ENCODE data around the gene TPGS2. TPM values are rescaled to one million over a fixed set of nuclear protein-coding genes. Genes with fewer than 3 reads are reported as not detected.
A peak's percentile ranks its signal among the peaks of the same experiment; 100 is the strongest.
"Not testable (repeated sequence)": the region's sequence is repeated elsewhere in the genome, so short reads cannot be mapped to it uniquely, and the experiment has no call there.

The TPGS2 gene
- total RNA-seq, 1 donor from 2014 or later = 28.2 TPM

DNA sequence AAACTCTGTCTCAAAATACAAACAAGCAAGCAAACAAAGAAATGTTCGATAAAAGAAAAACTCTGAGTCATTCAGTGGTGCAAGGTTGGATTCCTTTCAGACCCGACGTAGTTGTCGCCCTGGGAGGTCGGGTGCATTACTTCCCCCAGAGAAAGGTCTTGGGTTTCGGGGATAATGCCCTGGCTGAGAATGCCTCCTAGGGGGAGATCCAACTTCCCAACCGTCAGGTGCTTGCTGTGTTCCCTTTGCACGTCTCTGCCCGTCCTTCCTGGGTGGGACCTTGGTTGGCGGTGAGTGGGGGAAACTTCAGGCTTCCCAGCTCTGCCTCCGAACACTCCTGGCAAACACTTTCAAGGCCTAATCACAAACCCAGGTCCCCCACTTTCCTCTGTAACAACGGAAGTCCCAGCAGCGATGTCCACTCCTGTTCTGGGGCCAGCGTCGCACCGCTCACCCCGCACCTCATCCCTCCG is 609 bp downstream of the TPGS2 start:
- Histone ChIP-seq H3K27me3 (ENCODE audit: control insufficient read depth in 3 of 3, insufficient read depth in 3 of 3, low read length in 3 of 3) (no peaks in the 10 kb centered on the region), H3K9me3 (ENCODE audit: control insufficient read depth in 3 of 3, low read length in 3 of 3) (no peaks in the 10 kb centered on the region)

DNA sequence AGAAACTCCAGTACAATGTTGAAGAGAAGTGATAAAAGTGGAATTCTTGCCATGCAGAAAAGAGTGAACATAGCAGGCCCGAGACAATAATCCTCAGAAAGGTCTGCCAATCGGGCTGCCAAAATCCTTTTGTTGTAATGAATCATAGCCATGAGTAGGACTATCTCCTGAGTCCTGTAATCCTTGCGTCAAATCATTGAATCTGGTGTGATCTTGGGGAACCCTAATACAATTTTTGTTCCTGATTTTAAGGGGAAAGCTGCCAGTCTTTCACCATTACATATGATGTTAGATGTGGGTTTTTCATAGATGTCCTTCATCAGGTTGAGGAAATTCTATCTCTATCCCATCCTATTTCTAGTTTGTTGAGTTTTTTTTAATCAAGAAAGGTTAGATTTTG is 2.2 kb downstream of the TPGS2 start:
- Histone ChIP-seq H3K4me3 (ENCODE audit: low read length in 3 of 3) (no peak overlapping the region), H3K27me3 (ENCODE audit: control insufficient read depth in 3 of 3, insufficient read depth in 3 of 3, low read length in 3 of 3) (no peaks in the 10 kb centered on the region), H3K9me3 (ENCODE audit: control insufficient read depth in 3 of 3, low read length in 3 of 3) (no peaks in the 10 kb centered on the region), H3K9ac (ENCODE audit: low read depth in 1 of 3, low read length in 3 of 3) (no peak overlapping the region), H3K4me1 (ENCODE audit: control insufficient read depth in 3 of 3, insufficient read depth in 3 of 3, low read length in 3 of 3) (peaks cover 9 to 20% (median 15%) of the 10 kb centered on the region in 3 donors), H3K27ac (ENCODE audit: low read depth, low read length) (no peak overlapping the region), H3K36me3 (ENCODE audit: control insufficient read depth in 3 of 3, insufficient read depth in 3 of 3, low read length in 3 of 3) (no peaks in the 10 kb centered on the region)

More for the DNA sequence above, 609 bp downstream of the TPGS2 start:
- H3K27ac ChIP-seq (ENCODE audit: low read depth, low read length) = peak overlapping the region; percentile 84
- H3K4me3 ChIP-seq (ENCODE audit: low read length in 3 of 3) = peak overlapping the region; percentile 94 to 100 (median 98)
- no peaks in the 10 kb centered on the region for H3K36me3 ChIP-seq (ENCODE audit: control insufficient read depth in 3 of 3, insufficient read depth in 3 of 3, low read length in 3 of 3)
- peaks cover 9 to 20% (median 15%) of the 10 kb centered on the region in 3 donors for H3K4me1 ChIP-seq (ENCODE audit: control insufficient read depth in 3 of 3, insufficient read depth in 3 of 3, low read length in 3 of 3)
- H3K9ac ChIP-seq (ENCODE audit: low read depth in 1 of 3, low read length in 3 of 3) = peak overlapping the region; percentile 88 to 91 (median 90)

DNA sequence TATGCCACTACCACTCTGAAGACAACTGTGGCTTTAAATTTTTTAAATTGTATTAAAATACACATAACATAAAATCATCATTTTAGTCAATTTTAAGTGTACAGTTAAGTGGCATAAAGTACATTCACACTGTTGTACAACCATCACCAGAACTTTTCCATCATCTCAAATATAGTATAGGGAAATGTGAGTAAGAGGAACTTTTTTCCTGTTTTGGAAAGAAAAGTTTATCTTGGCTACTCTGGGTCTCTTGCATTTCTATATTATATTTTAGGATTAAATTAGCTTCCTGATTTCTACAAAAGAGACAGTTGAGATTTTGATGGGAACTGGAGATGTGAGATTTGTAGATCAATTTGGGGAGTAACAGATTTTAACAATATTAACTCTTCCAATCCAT is 3.3 kb downstream of the TPGS2 start:
- H3K9me3 ChIP-seq (ENCODE audit: control insufficient read depth in 3 of 3, low read length in 3 of 3) = no peaks in the 10 kb centered on the region
- no peak overlapping the region for H3K4me3 ChIP-seq (ENCODE audit: low read length in 3 of 3)
- H3K27ac ChIP-seq (ENCODE audit: low read depth, low read length) = no peak overlapping the region
- peaks cover 9 to 20% (median 15%) of the 10 kb centered on the region in 3 donors for H3K4me1 ChIP-seq (ENCODE audit: control insufficient read depth in 3 of 3, insufficient read depth in 3 of 3, low read length in 3 of 3)
- H3K36me3 ChIP-seq (ENCODE audit: control insufficient read depth in 3 of 3, insufficient read depth in 3 of 3, low read length in 3 of 3) = no peaks in the 10 kb centered on the region
- H3K27me3 ChIP-seq (ENCODE audit: control insufficient read depth in 3 of 3, insufficient read depth in 3 of 3, low read length in 3 of 3) = no peaks in the 10 kb centered on the region
- no peak overlapping the region for H3K9ac ChIP-seq (ENCODE audit: low read depth in 1 of 3, low read length in 3 of 3)

GRCh38 chr18:36821681-36822080 is 7.1 kb downstream of the TPGS2 start:
- Histone ChIP-seq H3K9ac (ENCODE audit: low read depth in 1 of 3, low read length in 3 of 3) (no peak overlapping the region), H3K27ac (ENCODE audit: low read depth, low read length) (no peak overlapping the region), H3K27me3 (ENCODE audit: control insufficient read depth in 3 of 3, insufficient read depth in 3 of 3, low read length in 3 of 3) (no peaks in the 10 kb centered on the region), H3K36me3 (ENCODE audit: control insufficient read depth in 3 of 3, insufficient read depth in 3 of 3, low read length in 3 of 3) (peaks cover 0 to 9% (median 0%) of the 10 kb centered on the region in 3 donors), H3K9me3 (ENCODE audit: control insufficient read depth in 3 of 3, low read length in 3 of 3) (no peaks in the 10 kb centered on the region), H3K4me3 (ENCODE audit: low read length in 3 of 3) (no peak overlapping the region), H3K4me1 (ENCODE audit: control insufficient read depth in 3 of 3, insufficient read depth in 3 of 3, low read length in 3 of 3) (no peaks in the 10 kb centered on the region)

DNA sequence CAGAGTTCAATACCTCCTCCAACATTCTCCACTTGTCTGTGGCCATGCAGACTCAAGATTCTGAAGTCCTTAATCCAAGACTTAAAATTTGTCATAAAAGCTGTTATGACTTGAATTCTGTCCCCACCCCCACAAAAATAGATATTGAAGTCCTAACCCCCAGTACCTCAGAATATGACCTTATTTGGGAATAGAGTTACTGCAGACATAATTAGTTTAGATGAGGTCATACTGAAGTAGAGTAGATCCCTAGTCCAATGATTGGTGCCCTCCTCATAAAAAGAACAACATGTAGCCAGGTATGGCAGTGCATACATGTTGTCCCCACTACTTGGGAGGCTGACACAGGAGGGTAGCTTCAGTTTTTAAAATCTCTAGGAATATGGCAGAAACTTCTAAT is 9.2 kb downstream of the TPGS2 start:
- Histone ChIP-seq H3K27me3 (ENCODE audit: control insufficient read depth in 3 of 3, insufficient read depth in 3 of 3, low read length in 3 of 3) (no peaks in the 10 kb centered on the region), H3K4me1 (ENCODE audit: control insufficient read depth in 3 of 3, insufficient read depth in 3 of 3, low read length in 3 of 3) (no peaks in the 10 kb centered on the region), H3K4me3 (ENCODE audit: low read length in 3 of 3) (no peak overlapping the region), H3K9me3 (ENCODE audit: control insufficient read depth in 3 of 3, low read length in 3 of 3) (no peaks in the 10 kb centered on the region), H3K9ac (ENCODE audit: low read depth in 1 of 3, low read length in 3 of 3) (no peak overlapping the region), H3K27ac (ENCODE audit: low read depth, low read length) (no peak overlapping the region), H3K36me3 (ENCODE audit: control insufficient read depth in 3 of 3, insufficient read depth in 3 of 3, low read length in 3 of 3) (peaks cover 0 to 9% (median 0%) of the 10 kb centered on the region in 3 donors)

DNA sequence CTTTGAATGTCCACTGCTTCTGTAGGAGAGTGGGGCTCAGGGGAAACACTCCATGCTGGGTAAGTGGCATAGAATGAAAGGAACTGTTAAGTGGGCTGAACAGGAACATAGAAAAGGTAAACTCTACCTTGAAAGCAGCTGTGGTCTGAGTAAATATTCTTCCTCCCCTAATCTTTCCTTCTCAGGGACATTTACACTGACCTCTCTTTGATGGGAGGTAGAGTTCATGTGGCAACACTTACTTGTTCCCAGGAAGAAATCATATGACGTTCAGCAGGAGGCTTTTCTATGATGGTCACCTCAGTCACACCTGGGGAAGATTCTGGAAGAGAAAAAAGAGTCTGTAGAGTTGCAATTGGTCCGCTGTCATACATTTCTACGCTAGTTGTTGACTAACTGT is 10.2 kb downstream of the TPGS2 start:
- no peak overlapping the region for H3K9ac ChIP-seq (ENCODE audit: low read depth in 1 of 3, low read length in 3 of 3)
- H3K27me3 ChIP-seq (ENCODE audit: control insufficient read depth in 3 of 3, insufficient read depth in 3 of 3, low read length in 3 of 3) = no peaks in the 10 kb centered on the region
- H3K4me1 ChIP-seq (ENCODE audit: control insufficient read depth in 3 of 3, insufficient read depth in 3 of 3, low read length in 3 of 3) = no peaks in the 10 kb centered on the region
- no peak overlapping the region for H3K4me3 ChIP-seq (ENCODE audit: low read length in 3 of 3)
- no peaks in the 10 kb centered on the region for H3K9me3 ChIP-seq (ENCODE audit: control insufficient read depth in 3 of 3, low read length in 3 of 3)
- no peak overlapping the region for H3K27ac ChIP-seq (ENCODE audit: low read depth, low read length)
- peaks cover 0 to 9% (median 0%) of the 10 kb centered on the region in 3 donors for H3K36me3 ChIP-seq (ENCODE audit: control insufficient read depth in 3 of 3, insufficient read depth in 3 of 3, low read length in 3 of 3)

DNA sequence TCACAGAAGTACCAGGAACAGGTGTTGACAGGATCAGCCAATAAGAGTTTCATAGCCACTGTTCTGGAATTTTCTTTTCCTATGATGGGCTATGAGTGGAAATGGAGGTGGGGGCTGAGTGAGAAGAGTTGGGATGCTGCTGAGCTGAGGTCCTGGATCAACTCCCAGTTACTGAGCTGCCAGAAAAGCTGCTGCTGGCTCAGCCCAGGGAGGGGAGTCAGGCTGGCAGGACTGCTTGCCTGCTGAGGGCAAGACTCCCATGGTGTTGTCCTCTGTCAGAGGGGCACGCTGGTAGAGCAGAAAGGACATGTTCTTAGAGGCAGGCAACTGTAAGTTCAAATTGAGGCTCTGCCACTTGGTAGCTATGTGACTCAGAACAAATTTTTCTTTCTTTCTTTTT is 11.8 kb downstream of the TPGS2 start:
- Histone ChIP-seq H3K27ac (ENCODE audit: low read depth, low read length) (no peak overlapping the region), H3K36me3 (ENCODE audit: control insufficient read depth in 3 of 3, insufficient read depth in 3 of 3, low read length in 3 of 3) (peaks cover 0 to 9% (median 0%) of the 10 kb centered on the region in 3 donors), H3K9ac (ENCODE audit: low read depth in 1 of 3, low read length in 3 of 3) (no peak overlapping the region), H3K9me3 (ENCODE audit: control insufficient read depth in 3 of 3, low read length in 3 of 3) (no peaks in the 10 kb centered on the region), H3K4me1 (ENCODE audit: control insufficient read depth in 3 of 3, insufficient read depth in 3 of 3, low read length in 3 of 3) (no peaks in the 10 kb centered on the region), H3K4me3 (ENCODE audit: low read length in 3 of 3) (no peak overlapping the region), H3K27me3 (ENCODE audit: control insufficient read depth in 3 of 3, insufficient read depth in 3 of 3, low read length in 3 of 3) (no peaks in the 10 kb centered on the region)

DNA sequence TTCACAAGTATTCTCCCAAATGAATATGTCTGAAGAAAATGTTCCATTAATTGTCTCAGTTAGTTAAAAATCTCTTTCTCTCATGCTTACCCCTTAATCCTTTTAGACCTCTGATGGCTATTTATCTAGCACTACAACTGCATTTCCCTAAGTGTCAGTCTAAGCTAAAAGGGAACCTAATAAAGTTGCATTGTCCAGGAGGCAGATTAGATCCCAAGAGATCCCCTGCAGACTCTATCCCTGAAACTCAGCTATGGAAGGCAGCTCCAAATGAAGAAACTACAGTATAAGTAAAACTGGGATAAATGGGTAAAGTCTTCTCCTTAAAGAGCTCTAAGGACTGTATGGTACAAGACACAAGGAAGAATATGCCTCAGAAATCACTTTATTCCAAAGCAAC is 12.7 kb downstream of the TPGS2 start:
- H3K9ac ChIP-seq (ENCODE audit: low read depth in 1 of 3, low read length in 3 of 3); H3K4me1 ChIP-seq (ENCODE audit: control insufficient read depth in 3 of 3, insufficient read depth in 3 of 3, low read length in 3 of 3); H3K4me3 ChIP-seq (ENCODE audit: low read length in 3 of 3); H3K36me3 ChIP-seq (ENCODE audit: control insufficient read depth in 3 of 3, insufficient read depth in 3 of 3, low read length in 3 of 3); H3K27me3 ChIP-seq (ENCODE audit: control insufficient read depth in 3 of 3, insufficient read depth in 3 of 3, low read length in 3 of 3); H3K27ac ChIP-seq (ENCODE audit: low read depth, low read length); H3K9me3 ChIP-seq (ENCODE audit: control insufficient read depth in 3 of 3, low read length in 3 of 3): not testable (repeated sequence)

GRCh38 chr18:36814994-36815393 is 13.8 kb downstream of the TPGS2 start:
- no peaks in the 10 kb centered on the region for H3K27me3 ChIP-seq (ENCODE audit: control insufficient read depth in 3 of 3, insufficient read depth in 3 of 3, low read length in 3 of 3)
- H3K27ac ChIP-seq (ENCODE audit: low read depth, low read length) = no peak overlapping the region
- H3K36me3 ChIP-seq (ENCODE audit: control insufficient read depth in 3 of 3, insufficient read depth in 3 of 3, low read length in 3 of 3) = peaks cover 0 to 9% (median 0%) of the 10 kb centered on the region in 3 donors

GRCh38 chr18:36813824-36814223 is 15.0 kb downstream of the TPGS2 start:
- Histone ChIP-seq H3K27me3 (ENCODE audit: control insufficient read depth in 3 of 3, insufficient read depth in 3 of 3, low read length in 3 of 3) (no peaks in the 10 kb centered on the region), H3K9me3 (ENCODE audit: control insufficient read depth in 3 of 3, low read length in 3 of 3) (no peaks in the 10 kb centered on the region), H3K9ac (ENCODE audit: low read depth in 1 of 3, low read length in 3 of 3) (no peak overlapping the region), H3K4me3 (ENCODE audit: low read length in 3 of 3) (no peak overlapping the region), H3K4me1 (ENCODE audit: control insufficient read depth in 3 of 3, insufficient read depth in 3 of 3, low read length in 3 of 3) (no peaks in the 10 kb centered on the region), H3K36me3 (ENCODE audit: control insufficient read depth in 3 of 3, insufficient read depth in 3 of 3, low read length in 3 of 3) (peaks cover 0 to 9% (median 0%) of the 10 kb centered on the region in 3 donors), H3K27ac (ENCODE audit: low read depth, low read length) (no peak overlapping the region)

More at GRCh38 chr18:36814994-36815393, 13.8 kb downstream of the TPGS2 start:
- Histone ChIP-seq H3K9me3 (ENCODE audit: control insufficient read depth in 3 of 3, low read length in 3 of 3) (no peaks in the 10 kb centered on the region), H3K4me3 (ENCODE audit: low read length in 3 of 3) (no peak overlapping the region), H3K4me1 (ENCODE audit: control insufficient read depth in 3 of 3, insufficient read depth in 3 of 3, low read length in 3 of 3) (no peaks in the 10 kb centered on the region), H3K9ac (ENCODE audit: low read depth in 1 of 3, low read length in 3 of 3) (no peak overlapping the region)

Measured in skeletal muscle tissue (tissue), 4 donors.